Transverse colon (tissue), 4 donors: ENCODE data around the gene ANP32B.

Source experiments
- CTCF ChIP-seq, 5 experiments: fragments of 200-600 bp in 3 of 5; fragments of 450-650 bp in 2 of 5; sonication (generic) in 3 of 5; IDR thresholded peaks; 1 replicate in 2 of 5; 2 replicates in 3 of 5; pipeline ENCODE4 v1.5.1; 2016 to 2017; ENCODE audit warnings: antibody characterized with exemption in 5 of 5, inconsistent platforms in 3 of 5, mild to moderate bottlenecking in 2 of 5, moderate library complexity in 1 of 5
- EP300 ChIP-seq: sonication (generic); formaldehyde crosslinking; IDR thresholded peaks from one replicate; pipeline ENCODE4 v1.6.1; 2017; ENCODE audit warnings: antibody characterized with exemption, low read depth
- POLR2A ChIP-seq: fragments of 450-650 bp; IDR thresholded peaks from one replicate; pipeline ENCODE4 v1.6.1; 2016; ENCODE audit warnings: antibody characterized with exemption, mild to moderate bottlenecking, moderate library complexity
- POLR2AphosphoS5 ChIP-seq, 3 donors: sonication (generic); formaldehyde crosslinking; IDR thresholded peaks; one replicate each; pipeline ENCODE4 v1.6.1; 2016; ENCODE audit warnings: antibody characterized with exemption in 3 of 3

GRCh38 chr9:97940741-97941140 lies 42.4 kb upstream of the ANP32B start:
- TF ChIP-seq POLR2AphosphoS5 (IDR thresholded peaks at IDR 0.05) (no peak), POLR2A (no peak), CTCF (IDR thresholded peaks at IDR 0.05) (no peak), EP300 (no peak)
